GM23338 (cell line): ENCODE measurements around the gene TCF12. TPM values are rescaled to one million over a fixed set of nuclear protein-coding genes. Genes with fewer than 3 reads are reported as not detected.

Experiments used
- ATAC-seq: fragments of 200-7000 bp; cut with Tn5 transposase; 3 replicates; pipeline ENCODE4 v1.9.1; 2020
- DNase-seq: peaks from one replicate; pipeline ENCODE4 v3.0.0-alpha.2; 2015; ENCODE audit warnings: low spot score
- H2AFZ ChIP-seq: fragments of 200-600 bp; sonication (generic); 2 replicates; pipeline ENCODE4 v1.8.0; 2016; ENCODE audit warnings: antibody characterized with exemption, mild to moderate bottlenecking, moderate library complexity
- H3F3A ChIP-seq: fragments of 200-600 bp; sonication (generic); replicated peaks from 2 replicates; pipeline ENCODE4 v1.8.0; 2017; ENCODE audit warnings: antibody characterized with exemption, mixed run types, low read depth
- H3K27ac ChIP-seq: fragments of 200-600 bp; sonication (generic); 2 replicates; pipeline ENCODE4 v1.6.1; 2016; ENCODE audit warnings: low read depth
- H3K27me3 ChIP-seq: fragments of 200-600 bp; sonication (generic); 2 replicates; pipeline ENCODE4 v1.8.0; 2016; ENCODE audit warnings: mild to moderate bottlenecking, mixed run types, moderate library complexity; ENCODE audit not compliant: insufficient read depth
- H3K36me3 ChIP-seq: fragments of 200-600 bp; sonication (generic); 2 replicates; pipeline ENCODE4 v1.8.0; 2016; ENCODE audit warnings: mild to moderate bottlenecking; ENCODE audit not compliant: insufficient read depth
- H3K4me1 ChIP-seq: fragments of 200-600 bp; sonication (generic); 2 replicates; pipeline ENCODE4 v1.8.0; 2016; ENCODE audit warnings: mild to moderate bottlenecking, moderate library complexity; ENCODE audit not compliant: insufficient read depth
- H3K4me2 ChIP-seq: fragments of 200-600 bp; sonication (generic); 2 replicates; pipeline ENCODE4 v1.7.1; 2017; ENCODE audit warnings: mixed run types
- H3K4me3 ChIP-seq: fragments of 200-600 bp; sonication (generic); 2 replicates; pipeline ENCODE4 v1.6.1; 2016; ENCODE audit warnings: mixed run types
- H3K79me2 ChIP-seq: fragments of 200-600 bp; sonication (generic); replicated peaks from 2 replicates; pipeline ENCODE4 v1.8.0; 2017; ENCODE audit warnings: mild to moderate bottlenecking; ENCODE audit not compliant: insufficient read depth
- H3K9me2 ChIP-seq: fragments of 200-600 bp; sonication (generic); 2 replicates; pipeline ENCODE4 v1.8.0; 2017; ENCODE audit not compliant: insufficient read depth
- H4K20me1 ChIP-seq: fragments of 200-600 bp; sonication (generic); replicated peaks from 2 replicates; pipeline ENCODE4 v1.8.0; 2017; ENCODE audit warnings: mild to moderate bottlenecking; ENCODE audit not compliant: insufficient read depth
- H3K27ac Mint-ChIP-seq: 2 replicates; pipeline ENCODE4 v1.8.0; 2020; ENCODE audit warnings: inconsistent platforms, mild to moderate bottlenecking, moderate library complexity, mixed read lengths
- H3K27me3 Mint-ChIP-seq: 3 replicates; pipeline ENCODE4 v1.8.0; 2022; ENCODE audit warnings: low read depth, mild to moderate bottlenecking, moderate library complexity, mixed read lengths, inconsistent platforms; ENCODE audit not compliant: insufficient read depth, poor library complexity
- H3K36me3 Mint-ChIP-seq: 3 replicates; pipeline ENCODE4 v1.8.0; 2021; ENCODE audit warnings: low read depth, mild to moderate bottlenecking, inconsistent platforms, moderate library complexity, mixed read lengths
- H3K4me1 Mint-ChIP-seq: 3 replicates; pipeline ENCODE4 v1.8.0; 2020; ENCODE audit warnings: mild to moderate bottlenecking, inconsistent platforms, mixed read lengths
- H3K4me3 Mint-ChIP-seq: 3 replicates; pipeline ENCODE4 v1.8.0; 2021; ENCODE audit warnings: moderate library complexity, mild to moderate bottlenecking, inconsistent platforms, mixed read lengths
- H3K9me3 Mint-ChIP-seq: 3 replicates; pipeline ENCODE4 v1.8.0; 2020; ENCODE audit warnings: moderate library complexity, mild to moderate bottlenecking, inconsistent platforms, mixed read lengths
- CREB1 ChIP-seq: fragments of 250-450 bp; sonication (Bioruptor Pico); IDR thresholded peaks from 2 replicates; pipeline ENCODE4 v1.5.0; 2020; ENCODE audit warnings: low read depth, mild to moderate bottlenecking, moderate library complexity
- EZH2 ChIP-seq: fragments of 200-600 bp; sonication (generic); IDR thresholded peaks from one replicate; pipeline ENCODE4 v1.8.0; 2017; ENCODE audit warnings: antibody characterized with exemption, mild to moderate bottlenecking, low read depth; ENCODE audit not compliant: unreplicated experiment
- EZH2phosphoT487 ChIP-seq: fragments of 200-600 bp; sonication (generic); IDR thresholded peaks from one replicate; pipeline ENCODE4 v1.8.1; 2018; ENCODE audit warnings: antibody characterized with exemption; ENCODE audit not compliant: unreplicated experiment
- JUNB ChIP-seq: IDR thresholded peaks from one replicate; pipeline ENCODE4 v1.6.1; 2016; ENCODE audit warnings: antibody characterized with exemption; ENCODE audit not compliant: unreplicated experiment
- NANOG ChIP-seq: IDR thresholded peaks from 2 replicates; pipeline ENCODE4 v1.6.1; 2016; ENCODE audit warnings: antibody characterized with exemption, borderline replicate concordance
- POLR2AphosphoS5 ChIP-seq: IDR thresholded peaks from 2 replicates; pipeline ENCODE4 v1.6.1; 2016; ENCODE audit warnings: antibody characterized with exemption, low read depth
- STAT1 ChIP-seq: IDR thresholded peaks from one replicate; pipeline ENCODE4 v1.6.1; 2016; ENCODE audit warnings: antibody characterized with exemption; ENCODE audit not compliant: unreplicated experiment
- ZNF114 ChIP-seq: fragments of 250-450 bp; sonication (Bioruptor Pico); IDR thresholded peaks from 2 replicates; pipeline ENCODE4 v1.5.0; 2020; ENCODE audit warnings: mild to moderate bottlenecking, moderate library complexity
- ZNF331 ChIP-seq: fragments of 250-450 bp; sonication (Bioruptor Pico); IDR thresholded peaks from 2 replicates; pipeline ENCODE4 v1.5.0; 2020; ENCODE audit warnings: low read depth, mild to moderate bottlenecking, moderate library complexity
- polyA plus RNA-seq: library from polyadenylated mRNA; unstranded; fragments of >200 nt; fragmentation: Nextera tagmentation; extraction: Ambion mirVana; gene quantifications from 2 replicates; pipeline ENCODE4 v1.2.1, GENCODE V29; 2016
- total RNA-seq: library from RNA; depleted of rRNA; stranded (reverse); fragments of >200 nt; shearing (Covaris generic); gene quantifications from 2 replicates; pipeline ENCODE4 v1.2.3, GENCODE V29; 2014
- TF ChIP-seq, protein P1 (sequence below): IDR thresholded peaks from one replicate; pipeline ENCODE4 v1.6.1; 2018; ENCODE audit warnings: antibody characterized with exemption; ENCODE audit not compliant: unreplicated experiment
- TF ChIP-seq, protein P2 (sequence below), 2 experiments: fragments of 200-600 bp in 1 of 2; sonication (generic) in 1 of 2; conservative IDR thresholded peaks; 2 replicates each; pipeline versions ENCODE4 v1.5.1 to v1.6.1; 2016 to 2017; ENCODE audit warnings: antibody characterized with exemption in 2 of 2, low read depth in 2 of 2, mild to moderate bottlenecking in 2 of 2, moderate library complexity in 1 of 2
- TF ChIP-seq, protein P3 (sequence below): IDR thresholded peaks from 2 replicates; pipeline ENCODE4 v1.6.1; 2016; ENCODE audit warnings: antibody characterized with exemption
- TF ChIP-seq, protein P4 (sequence below): fragments of 250-450 bp; sonication (Bioruptor Pico); IDR thresholded peaks from 2 replicates; pipeline ENCODE4 v1.5.0; 2020; ENCODE audit warnings: mild to moderate bottlenecking, moderate library complexity

The TCF12 gene
- total and polyA plus RNA-seq, 2 experiments from 2014 or later: 27.6 to 104 TPM

DNA sequence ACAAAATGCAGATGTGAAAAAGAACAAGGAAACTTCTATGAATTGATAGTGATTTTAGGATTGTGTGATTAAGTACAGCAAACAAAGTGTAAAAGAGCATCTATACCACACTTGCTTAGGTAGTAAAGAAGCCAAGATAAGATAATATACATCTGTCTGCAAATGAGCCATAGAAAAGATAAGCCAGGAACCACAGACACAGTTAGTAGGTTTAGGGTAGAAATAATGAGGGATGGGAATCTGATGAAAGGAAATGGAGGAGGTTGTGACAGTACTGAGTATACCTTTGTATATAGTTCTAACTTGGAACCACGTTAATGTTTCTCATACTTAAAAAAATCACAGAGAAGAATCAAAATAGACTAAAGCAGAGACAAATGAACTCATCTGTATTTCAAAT lies 54.0 kb downstream of the TCF12 start:
- H3K27ac ChIP-seq: peak overlapping the region; percentile 33; the same call in 1 of the 2 replicates
- no peak for ATAC-seq

More for the DNA sequence above, 54.0 kb downstream of the TCF12 start:
- Histone ChIP-seq H4K20me1 (peaks cover 17% of the 10 kb centered on the region), H3K79me2 (peaks cover 100% of the 10 kb centered on the region), H2AFZ (no peak overlapping the region), H3K4me1 (peaks cover 25% of the 10 kb centered on the region; the same call in 1 of the 2 replicates), H3K4me3 (no peak overlapping the region), H3K9me2 (no peaks in the 10 kb centered on the region), H3K4me2 (no peak overlapping the region), H3K27me3 (no peaks in the 10 kb centered on the region), H3F3A (no peaks in the 10 kb centered on the region), H3K36me3 (no peaks in the 10 kb centered on the region)
- no peak overlapping the region for H3K4me3 Mint-ChIP-seq
- H3K4me1 Mint-ChIP-seq: peaks cover 46% of the 10 kb centered on the region
- peaks cover 2% of the 10 kb centered on the region for H3K27me3 Mint-ChIP-seq
- TF ChIP-seq STAT1 (no peak), ZNF331 (no peak), ZNF114 (no peak), POLR2AphosphoS5 (no peak), NANOG (no peak), CREB1 (CRISPR knock-in tag) (no peak), JUNB (no peak), EZH2phosphoT487 (no peak), EZH2 (no peak)
- TF ChIP-seq, protein P1, sequence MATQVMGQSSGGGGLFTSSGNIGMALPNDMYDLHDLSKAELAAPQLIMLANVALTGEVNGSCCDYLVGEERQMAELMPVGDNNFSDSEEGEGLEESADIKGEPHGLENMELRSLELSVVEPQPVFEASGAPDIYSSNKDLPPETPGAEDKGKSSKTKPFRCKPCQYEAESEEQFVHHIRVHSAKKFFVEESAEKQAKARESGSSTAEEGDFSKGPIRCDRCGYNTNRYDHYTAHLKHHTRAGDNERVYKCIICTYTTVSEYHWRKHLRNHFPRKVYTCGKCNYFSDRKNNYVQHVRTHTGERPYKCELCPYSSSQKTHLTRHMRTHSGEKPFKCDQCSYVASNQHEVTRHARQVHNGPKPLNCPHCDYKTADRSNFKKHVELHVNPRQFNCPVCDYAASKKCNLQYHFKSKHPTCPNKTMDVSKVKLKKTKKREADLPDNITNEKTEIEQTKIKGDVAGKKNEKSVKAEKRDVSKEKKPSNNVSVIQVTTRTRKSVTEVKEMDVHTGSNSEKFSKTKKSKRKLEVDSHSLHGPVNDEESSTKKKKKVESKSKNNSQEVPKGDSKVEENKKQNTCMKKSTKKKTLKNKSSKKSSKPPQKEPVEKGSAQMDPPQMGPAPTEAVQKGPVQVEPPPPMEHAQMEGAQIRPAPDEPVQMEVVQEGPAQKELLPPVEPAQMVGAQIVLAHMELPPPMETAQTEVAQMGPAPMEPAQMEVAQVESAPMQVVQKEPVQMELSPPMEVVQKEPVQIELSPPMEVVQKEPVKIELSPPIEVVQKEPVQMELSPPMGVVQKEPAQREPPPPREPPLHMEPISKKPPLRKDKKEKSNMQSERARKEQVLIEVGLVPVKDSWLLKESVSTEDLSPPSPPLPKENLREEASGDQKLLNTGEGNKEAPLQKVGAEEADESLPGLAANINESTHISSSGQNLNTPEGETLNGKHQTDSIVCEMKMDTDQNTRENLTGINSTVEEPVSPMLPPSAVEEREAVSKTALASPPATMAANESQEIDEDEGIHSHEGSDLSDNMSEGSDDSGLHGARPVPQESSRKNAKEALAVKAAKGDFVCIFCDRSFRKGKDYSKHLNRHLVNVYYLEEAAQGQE: no peak
- TF ChIP-seq, protein P2, sequence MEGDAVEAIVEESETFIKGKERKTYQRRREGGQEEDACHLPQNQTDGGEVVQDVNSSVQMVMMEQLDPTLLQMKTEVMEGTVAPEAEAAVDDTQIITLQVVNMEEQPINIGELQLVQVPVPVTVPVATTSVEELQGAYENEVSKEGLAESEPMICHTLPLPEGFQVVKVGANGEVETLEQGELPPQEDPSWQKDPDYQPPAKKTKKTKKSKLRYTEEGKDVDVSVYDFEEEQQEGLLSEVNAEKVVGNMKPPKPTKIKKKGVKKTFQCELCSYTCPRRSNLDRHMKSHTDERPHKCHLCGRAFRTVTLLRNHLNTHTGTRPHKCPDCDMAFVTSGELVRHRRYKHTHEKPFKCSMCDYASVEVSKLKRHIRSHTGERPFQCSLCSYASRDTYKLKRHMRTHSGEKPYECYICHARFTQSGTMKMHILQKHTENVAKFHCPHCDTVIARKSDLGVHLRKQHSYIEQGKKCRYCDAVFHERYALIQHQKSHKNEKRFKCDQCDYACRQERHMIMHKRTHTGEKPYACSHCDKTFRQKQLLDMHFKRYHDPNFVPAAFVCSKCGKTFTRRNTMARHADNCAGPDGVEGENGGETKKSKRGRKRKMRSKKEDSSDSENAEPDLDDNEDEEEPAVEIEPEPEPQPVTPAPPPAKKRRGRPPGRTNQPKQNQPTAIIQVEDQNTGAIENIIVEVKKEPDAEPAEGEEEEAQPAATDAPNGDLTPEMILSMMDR (conservative IDR thresholded peaks at IDR 0.05; ENCODE audit: low read depth in 2 of 2): no peak
- TF ChIP-seq, protein P3, sequence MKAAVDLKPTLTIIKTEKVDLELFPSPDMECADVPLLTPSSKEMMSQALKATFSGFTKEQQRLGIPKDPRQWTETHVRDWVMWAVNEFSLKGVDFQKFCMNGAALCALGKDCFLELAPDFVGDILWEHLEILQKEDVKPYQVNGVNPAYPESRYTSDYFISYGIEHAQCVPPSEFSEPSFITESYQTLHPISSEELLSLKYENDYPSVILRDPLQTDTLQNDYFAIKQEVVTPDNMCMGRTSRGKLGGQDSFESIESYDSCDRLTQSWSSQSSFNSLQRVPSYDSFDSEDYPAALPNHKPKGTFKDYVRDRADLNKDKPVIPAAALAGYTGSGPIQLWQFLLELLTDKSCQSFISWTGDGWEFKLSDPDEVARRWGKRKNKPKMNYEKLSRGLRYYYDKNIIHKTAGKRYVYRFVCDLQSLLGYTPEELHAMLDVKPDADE: no peak
- TF ChIP-seq, protein P4, sequence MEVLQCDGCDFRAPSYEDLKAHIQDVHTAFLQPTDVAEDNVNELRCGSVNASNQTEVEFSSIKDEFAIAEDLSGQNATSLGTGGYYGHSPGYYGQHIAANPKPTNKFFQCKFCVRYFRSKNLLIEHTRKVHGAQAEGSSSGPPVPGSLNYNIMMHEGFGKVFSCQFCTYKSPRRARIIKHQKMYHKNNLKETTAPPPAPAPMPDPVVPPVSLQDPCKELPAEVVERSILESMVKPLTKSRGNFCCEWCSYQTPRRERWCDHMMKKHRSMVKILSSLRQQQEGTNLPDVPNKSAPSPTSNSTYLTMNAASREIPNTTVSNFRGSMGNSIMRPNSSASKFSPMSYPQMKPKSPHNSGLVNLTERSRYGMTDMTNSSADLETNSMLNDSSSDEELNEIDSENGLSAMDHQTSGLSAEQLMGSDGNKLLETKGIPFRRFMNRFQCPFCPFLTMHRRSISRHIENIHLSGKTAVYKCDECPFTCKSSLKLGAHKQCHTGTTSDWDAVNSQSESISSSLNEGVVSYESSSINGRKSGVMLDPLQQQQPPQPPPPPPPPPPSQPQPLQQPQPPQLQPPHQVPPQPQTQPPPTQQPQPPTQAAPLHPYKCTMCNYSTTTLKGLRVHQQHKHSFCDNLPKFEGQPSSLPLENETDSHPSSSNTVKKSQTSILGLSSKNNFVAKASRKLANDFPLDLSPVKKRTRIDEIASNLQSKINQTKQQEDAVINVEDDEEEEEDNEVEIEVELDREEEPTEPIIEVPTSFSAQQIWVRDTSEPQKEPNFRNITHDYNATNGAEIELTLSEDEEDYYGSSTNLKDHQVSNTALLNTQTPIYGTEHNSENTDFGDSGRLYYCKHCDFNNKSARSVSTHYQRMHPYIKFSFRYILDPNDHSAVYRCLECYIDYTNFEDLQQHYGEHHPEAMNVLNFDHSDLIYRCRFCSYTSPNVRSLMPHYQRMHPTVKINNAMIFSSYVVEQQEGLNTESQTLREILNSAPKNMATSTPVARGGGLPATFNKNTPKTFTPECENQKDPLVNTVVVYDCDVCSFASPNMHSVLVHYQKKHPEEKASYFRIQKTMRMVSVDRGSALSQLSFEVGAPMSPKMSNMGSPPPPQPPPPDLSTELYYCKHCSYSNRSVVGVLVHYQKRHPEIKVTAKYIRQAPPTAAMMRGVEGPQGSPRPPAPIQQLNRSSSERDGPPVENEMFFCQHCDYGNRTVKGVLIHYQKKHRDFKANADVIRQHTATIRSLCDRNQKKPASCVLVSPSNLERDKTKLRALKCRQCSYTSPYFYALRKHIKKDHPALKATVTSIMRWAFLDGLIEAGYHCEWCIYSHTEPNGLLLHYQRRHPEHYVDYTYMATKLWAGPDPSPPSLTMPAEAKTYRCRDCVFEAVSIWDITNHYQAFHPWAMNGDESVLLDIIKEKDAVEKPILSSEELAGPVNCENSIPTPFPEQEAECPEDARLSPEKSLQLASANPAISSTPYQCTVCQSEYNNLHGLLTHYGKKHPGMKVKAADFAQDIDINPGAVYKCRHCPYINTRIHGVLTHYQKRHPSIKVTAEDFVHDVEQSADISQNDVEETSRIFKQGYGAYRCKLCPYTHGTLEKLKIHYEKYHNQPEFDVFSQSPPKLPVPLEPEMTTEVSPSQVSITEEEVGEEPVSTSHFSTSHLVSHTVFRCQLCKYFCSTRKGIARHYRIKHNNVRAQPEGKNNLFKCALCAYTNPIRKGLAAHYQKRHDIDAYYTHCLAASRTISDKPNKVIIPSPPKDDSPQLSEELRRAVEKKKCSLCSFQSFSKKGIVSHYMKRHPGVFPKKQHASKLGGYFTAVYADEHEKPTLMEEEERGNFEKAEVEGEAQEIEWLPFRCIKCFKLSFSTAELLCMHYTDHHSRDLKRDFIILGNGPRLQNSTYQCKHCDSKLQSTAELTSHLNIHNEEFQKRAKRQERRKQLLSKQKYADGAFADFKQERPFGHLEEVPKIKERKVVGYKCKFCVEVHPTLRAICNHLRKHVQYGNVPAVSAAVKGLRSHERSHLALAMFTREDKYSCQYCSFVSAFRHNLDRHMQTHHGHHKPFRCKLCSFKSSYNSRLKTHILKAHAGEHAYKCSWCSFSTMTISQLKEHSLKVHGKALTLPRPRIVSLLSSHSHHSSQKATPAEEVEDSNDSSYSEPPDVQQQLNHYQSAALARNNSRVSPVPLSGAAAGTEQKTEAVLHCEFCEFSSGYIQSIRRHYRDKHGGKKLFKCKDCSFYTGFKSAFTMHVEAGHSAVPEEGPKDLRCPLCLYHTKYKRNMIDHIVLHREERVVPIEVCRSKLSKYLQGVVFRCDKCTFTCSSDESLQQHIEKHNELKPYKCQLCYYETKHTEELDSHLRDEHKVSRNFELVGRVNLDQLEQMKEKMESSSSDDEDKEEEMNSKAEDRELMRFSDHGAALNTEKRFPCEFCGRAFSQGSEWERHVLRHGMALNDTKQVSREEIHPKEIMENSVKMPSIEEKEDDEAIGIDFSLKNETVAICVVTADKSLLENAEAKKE: no peak
- no peaks in the 10 kb centered on the region for H3K9me3 Mint-ChIP-seq
- H3K36me3 Mint-ChIP-seq: no peaks in the 10 kb centered on the region
- DNase-seq: no peak
- H3K27ac Mint-ChIP-seq: peak overlapping the region; percentile 9
